Measurements from ENCODE around the gene DCDC2C.

The DCDC2C gene

DNA sequence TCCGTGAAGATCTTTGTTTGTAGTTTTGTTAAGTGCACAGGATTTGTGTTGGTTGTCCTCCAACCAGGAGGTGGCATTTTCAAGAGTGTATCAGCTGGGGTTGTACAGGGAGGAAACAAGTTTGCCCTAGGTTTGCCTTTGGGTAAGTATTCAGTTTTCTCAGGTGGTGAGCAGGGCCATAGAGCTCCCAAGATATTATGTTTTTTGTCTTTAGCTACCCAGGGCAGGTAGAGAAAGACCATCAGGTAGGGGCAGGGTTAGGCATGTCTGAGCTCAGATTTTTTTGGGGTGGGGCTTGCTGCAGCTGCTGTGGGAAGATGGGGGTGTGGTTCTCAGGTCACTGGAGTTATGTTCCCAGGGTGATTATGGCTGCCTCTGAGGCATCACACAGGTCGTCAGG is 191.6 kb downstream of the DCDC2C start:
- peaks cover 12% of the 10 kb centered on the region for H3K9me3 Mint-ChIP-seq
- H3K4me3 Mint-ChIP-seq = no peak overlapping the region
- H3K4me1 Mint-ChIP-seq = no peaks in the 10 kb centered on the region
- peaks cover 6% of the 10 kb centered on the region for H3K27me3 Mint-ChIP-seq
- ATAC-seq (ENCODE audit: low read depth) (no peak), DNase-seq (ENCODE audit: low spot score in 2 of 2) (no peak)
- no peak overlapping the region for H3K27ac Mint-ChIP-seq
- H3K36me3 Mint-ChIP-seq = no peaks in the 10 kb centered on the region
